Measurements from ENCODE around the gene NLGN1.
"Not testable (repeated sequence)": the region's sequence is repeated elsewhere in the genome, so short reads cannot be mapped to it uniquely, and the experiment has no call there.

NLGN1 gene

GRCh38 chr3:173397161-173398110 lies at the start of gene NLGN1:
TSS of gene NLGN1 (plus strand) at chr3:173397744.
- in situ Hi-C loops (cut with HindIII; ENCODE audit: low sequenced_read_pairs) = no loop called here

- in situ Hi-C loops (cut with HindIII; ENCODE audit: low sequenced_read_pairs) = no loop called here
Measured at GRCh38 chr3:173351886-173352285, 45.7 kb upstream of the NLGN1 start.

DNA sequence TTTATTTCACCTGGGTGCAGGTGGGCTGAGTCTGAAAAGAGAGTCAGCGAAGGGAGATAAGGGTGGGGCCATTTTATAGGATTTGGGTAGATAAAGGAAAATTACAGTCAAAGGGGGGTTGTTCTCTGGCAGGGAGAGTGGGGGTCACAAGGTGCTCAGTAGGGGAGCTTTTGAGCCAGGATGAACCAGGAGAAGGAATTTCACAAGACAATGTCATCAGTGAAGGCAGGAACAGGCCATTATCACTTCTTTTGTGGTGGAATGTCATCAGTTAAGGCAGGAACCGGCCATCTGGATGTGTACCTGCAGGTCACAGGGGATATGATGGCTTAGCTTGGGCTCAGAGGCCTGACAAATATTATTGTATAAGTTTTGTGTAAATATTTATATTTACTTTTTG lies 44.4 kb upstream of the NLGN1 start:
- in situ Hi-C loops (cut with HindIII; ENCODE audit: low sequenced_read_pairs) = not testable (repeated sequence)

DNA sequence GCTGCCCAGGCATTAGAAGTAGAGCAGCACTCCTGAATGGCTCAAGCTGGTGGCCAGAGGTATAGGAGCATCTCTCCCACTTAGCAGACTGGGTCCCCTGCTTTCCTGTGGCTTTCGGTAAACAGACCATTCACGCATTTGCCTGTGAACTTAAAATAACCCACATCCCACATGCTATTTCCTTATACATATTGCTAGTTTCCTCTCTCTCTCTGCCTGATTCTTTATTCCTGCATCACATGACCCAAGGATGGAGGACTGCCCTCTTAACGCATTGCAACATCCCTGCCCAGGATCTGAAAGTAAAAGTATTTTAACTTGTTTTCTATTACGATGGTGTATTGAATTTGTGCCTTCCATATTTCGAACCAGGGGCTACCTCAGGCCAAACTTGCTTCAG lies 43.4 kb upstream of the NLGN1 start:
- in situ Hi-C loops (cut with HindIII; ENCODE audit: low sequenced_read_pairs) = no loop called here

- in situ Hi-C loops (cut with HindIII; ENCODE audit: low sequenced_read_pairs) = no loop called here
Measured at GRCh38 chr3:173371848-173372487, 25.6 kb upstream of the NLGN1 start.

GRCh38 chr3:173380681-173381080 lies 16.9 kb upstream of the NLGN1 start:
- in situ Hi-C loops (cut with HindIII; ENCODE audit: low sequenced_read_pairs) = no loop called here

GRCh38 chr3:173381936-173382335 lies 15.6 kb upstream of the NLGN1 start:
- in situ Hi-C loops (cut with HindIII; ENCODE audit: low sequenced_read_pairs) = not testable (repeated sequence)

- in situ Hi-C loops (cut with HindIII; ENCODE audit: low sequenced_read_pairs) = no loop called here
Measured at GRCh38 chr3:173395073-173395411, 2.5 kb upstream of the NLGN1 start.

DNA sequence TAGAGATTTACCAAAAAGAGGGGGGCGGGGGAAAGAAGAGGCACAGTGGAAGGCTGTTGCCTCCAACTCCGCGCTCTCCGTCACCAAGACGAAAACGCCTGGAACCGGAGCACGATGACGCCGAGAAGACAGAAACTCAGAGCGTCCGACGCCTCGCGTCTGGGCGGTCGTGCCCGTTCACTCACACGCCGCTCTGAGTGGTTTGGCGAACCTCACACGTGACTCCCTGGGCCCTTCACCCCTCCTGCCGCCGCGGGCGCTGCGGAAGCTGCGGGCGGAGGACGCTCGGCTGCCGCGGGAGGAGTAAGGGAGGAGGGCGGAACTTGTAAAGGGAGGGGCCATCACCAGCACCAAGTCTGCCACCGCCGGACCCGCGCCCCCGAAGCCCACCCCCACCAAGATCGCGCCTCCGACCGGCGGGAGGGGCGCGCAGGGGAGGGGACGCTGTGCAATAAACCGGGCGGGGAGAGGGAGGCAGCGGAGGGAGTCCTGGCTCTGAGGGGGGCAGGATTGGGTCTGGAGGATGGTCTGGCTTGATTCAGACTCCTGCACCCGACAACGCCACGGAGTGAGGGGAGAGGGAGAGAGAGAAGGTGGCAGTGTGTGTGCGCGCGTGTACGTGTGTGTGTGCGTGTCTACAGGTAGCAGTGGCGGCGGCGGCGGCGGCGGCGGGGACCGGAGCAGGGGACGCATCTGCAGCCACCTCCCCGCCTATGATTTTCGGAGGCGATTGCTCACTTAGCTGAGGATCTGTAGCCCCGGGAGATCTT lies 1.9 kb upstream of the NLGN1 start:
- in situ Hi-C loops (cut with HindIII; ENCODE audit: low sequenced_read_pairs) = no loop called here

DNA sequence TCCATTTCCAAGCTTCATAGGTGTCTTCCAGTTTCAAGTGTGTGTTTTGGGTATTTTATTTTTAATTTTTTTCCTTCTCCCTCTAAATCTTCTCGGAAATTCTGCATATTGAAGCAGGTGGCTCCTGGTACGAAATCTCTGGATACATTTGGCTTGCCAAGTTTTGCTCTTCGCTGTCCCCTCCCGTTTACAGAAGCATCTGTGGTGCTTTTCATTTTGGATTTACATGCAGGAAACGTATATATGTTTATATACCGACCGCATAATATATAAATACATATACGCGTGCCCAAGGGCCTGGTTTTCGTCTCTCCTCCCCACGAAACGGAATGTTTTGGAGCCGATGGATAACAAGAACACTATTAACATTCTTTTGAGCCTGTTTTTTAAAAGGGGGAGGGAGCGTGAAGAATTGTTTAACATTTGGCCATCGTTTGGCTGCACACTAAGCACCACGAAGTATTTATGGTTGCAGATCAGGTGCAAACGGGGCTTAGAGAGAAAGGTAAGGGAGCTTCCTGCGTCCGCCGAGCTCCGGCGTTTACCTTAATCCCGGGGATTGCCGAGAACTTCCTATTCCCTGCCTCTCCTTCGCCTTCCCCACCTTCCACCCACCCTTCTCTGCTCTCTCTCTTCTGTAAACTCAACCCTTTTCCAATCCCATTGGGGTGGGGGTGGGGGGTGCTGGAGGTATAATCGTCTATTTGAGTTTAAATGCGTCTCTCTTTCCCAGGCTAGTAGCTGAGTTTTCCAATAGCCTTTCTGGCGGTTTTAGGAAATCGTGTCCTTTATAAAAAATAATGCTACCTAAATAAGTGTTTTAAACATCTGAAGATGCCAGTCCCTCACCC lies 1.1 kb upstream of the NLGN1 start:
- in situ Hi-C loops (cut with HindIII; ENCODE audit: low sequenced_read_pairs) = no loop called here

GRCh38 chr3:173398111-173398479 lies 551 bp downstream of the NLGN1 start:
- in situ Hi-C loops (cut with HindIII; ENCODE audit: low sequenced_read_pairs) = no loop called here

- in situ Hi-C loops (cut with HindIII; ENCODE audit: low sequenced_read_pairs) = no loop called here
Measured at GRCh38 chr3:173399044-173399443, 1.5 kb downstream of the NLGN1 start.

DNA sequence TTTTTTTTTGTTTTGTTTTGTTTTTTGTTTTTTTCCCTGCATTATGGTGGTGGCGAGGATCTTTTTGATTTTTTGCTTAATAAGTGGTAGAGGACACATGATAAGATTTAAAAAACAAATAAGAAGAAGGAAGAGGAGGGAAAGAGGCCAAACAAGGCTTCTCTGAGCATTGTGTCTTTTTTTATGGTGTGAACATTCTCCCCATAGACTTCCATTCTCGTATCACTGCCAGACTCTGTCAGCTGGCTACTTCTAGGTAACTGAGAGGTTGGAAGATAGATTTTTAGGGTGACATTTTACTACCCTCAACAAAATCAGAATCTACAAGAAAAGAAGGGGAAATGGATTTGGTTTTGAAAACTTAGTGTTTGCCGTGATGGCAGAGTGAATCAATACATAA lies 3.8 kb downstream of the NLGN1 start:
- in situ Hi-C loops (cut with HindIII; ENCODE audit: low sequenced_read_pairs) = no loop called here

- in situ Hi-C loops (cut with HindIII; ENCODE audit: low sequenced_read_pairs) = no loop called here
Measured at GRCh38 chr3:173402656-173403055, 5.1 kb downstream of the NLGN1 start.

DNA sequence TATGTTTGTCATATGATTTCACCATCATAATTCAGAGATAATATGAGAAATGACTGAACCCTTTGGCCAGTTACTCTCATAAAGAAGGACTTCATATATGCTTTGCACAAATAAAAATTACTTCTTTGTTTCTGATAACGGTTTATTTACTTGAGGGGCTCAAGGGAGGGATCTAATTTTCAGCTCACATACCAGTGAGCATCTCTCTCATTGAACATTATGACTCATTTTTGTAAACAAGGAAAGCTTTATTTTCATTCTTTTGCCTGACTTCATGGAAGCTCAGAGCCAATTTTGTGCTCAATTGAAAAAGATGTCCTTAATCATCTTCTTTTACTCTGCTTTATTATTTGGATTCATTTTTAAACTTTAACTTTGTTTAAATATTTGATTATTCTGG lies 5.8 kb downstream of the NLGN1 start:
- in situ Hi-C loops (cut with HindIII; ENCODE audit: low sequenced_read_pairs) = no loop called here

DNA sequence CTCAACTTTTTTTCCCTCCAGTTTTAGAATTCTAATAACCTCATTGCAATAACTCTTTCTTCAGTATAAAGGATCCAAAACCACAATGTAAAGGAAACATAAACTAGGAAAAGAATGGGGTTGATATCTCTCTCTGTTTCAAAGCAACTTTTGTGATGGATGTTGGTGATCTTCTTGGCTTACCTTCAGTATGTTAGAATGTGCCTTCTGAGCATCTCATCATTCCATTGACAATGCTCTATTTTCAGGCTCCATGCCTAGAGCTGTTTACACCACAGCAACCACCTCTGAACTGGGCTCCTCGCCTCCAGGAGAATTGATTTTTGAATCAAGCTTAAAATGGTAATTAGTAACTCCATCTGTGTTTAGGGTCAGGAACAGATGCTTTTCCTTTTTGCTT lies 6.6 kb downstream of the NLGN1 start:
- in situ Hi-C loops (cut with HindIII; ENCODE audit: low sequenced_read_pairs) = no loop called here

DNA sequence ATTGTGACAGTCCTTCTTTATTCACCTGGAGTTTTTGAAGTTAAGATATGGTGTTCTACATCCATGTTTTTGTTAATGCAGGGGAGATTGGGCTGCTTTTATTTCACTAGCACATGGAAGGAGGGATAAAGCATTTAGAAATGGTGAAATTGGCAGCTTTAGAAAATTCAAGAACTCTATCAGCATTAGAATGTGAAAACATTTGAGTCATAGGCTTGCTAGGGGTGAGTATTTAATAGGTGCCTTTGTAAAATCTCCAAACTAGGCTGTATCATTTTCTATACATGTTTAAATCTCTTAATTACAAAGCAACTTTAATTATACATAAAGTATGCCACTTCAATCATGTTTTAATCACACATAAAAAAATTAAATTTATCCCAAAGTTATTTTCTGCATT lies 12.9 kb downstream of the NLGN1 start:
- in situ Hi-C loops (cut with HindIII; ENCODE audit: low sequenced_read_pairs) = no loop called here

GRCh38 chr3:173410849-173411248 lies 13.3 kb downstream of the NLGN1 start:
- in situ Hi-C loops (cut with HindIII; ENCODE audit: low sequenced_read_pairs) = no loop called here

DNA sequence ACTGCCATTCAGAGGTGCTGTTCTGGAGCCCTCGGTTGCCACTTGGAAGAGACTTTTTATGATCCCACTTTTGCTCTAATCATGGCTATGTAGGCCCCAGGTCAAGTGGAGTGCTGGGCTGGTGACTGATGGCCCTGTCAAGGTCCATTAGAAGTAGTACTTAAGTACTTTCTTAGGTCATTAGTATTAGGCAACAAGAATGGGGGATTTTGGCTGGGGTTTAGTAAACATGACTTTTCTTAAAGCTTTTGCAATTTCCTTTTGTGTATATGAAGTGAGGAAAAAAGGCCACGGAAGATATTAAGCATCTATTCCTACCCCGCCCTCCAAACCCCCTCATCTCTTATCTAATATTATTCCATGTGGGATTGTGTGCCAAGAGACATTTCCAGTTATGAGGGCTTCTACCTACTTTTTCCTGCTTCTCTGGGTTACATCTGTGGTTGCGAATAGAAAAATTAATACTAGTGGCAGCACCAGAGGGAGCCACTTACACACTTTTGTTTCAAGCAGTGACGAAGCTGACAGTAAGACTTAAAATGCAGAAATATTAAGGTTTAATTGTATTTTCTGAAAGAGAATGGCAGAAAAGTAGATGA lies 13.9 kb downstream of the NLGN1 start:
- in situ Hi-C loops (cut with HindIII; ENCODE audit: low sequenced_read_pairs) = no loop called here

DNA sequence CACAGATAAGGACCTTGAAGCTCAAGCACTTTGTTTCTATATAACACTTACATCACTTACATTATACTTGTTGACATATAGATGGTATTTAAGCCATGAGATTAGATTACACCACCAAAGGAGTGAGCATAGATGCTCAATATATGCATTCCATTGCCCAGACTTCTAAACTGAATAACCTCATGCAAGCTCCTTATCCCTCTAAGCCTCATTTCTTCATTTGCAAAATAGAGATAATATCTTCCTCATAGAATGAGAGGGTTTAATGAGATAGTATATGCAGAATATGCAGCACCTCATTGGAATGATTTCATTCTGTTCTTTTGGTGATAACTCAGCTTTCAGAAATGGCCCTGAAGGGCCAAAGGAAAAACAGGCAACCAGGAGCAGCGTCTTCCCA lies 18.5 kb downstream of the NLGN1 start:
- in situ Hi-C loops (cut with HindIII; ENCODE audit: low sequenced_read_pairs) = no loop called here

Measured in DLD1 (cell line).